Natural killer cell treated with Interleukin-12 subunit alpha and Interleukin-12 subunit beta and Interleukin-15 and Interleukin-18, amount 100 ng/mL, for 72 hours (primary cell): Measurements from ENCODE around the gene CD4. TPM values are rescaled to one million over a fixed set of nuclear protein-coding genes. Genes with fewer than 3 reads are reported as not detected.
A peak's percentile ranks its signal among the peaks of the same experiment; 100 is the strongest.

Source experiments
- ATAC-seq, 2 donors: fragments of 150-1000 bp; cut with Tn5 transposase in 1 of 2; sonication (Bioruptor Pico), chemical (Tn5 transposase) in 1 of 2; 2 replicates each; pipeline ENCODE4 v1.10.0; 2021
- DNase-seq: peaks from one replicate; pipeline ENCODE4 v3.0.0; 2022; ENCODE audit warnings: low spot score
- H3K27ac Mint-ChIP-seq, 2 donors: 1 replicate in 1 of 2; 2 replicates in 1 of 2; pipeline ENCODE4 v1.8.0; 2022; ENCODE audit warnings: mixed read lengths in 2 of 2, mild to moderate bottlenecking in 1 of 2, moderate library complexity in 1 of 2
- H3K27me3 Mint-ChIP-seq, 2 donors: 1 replicate in 1 of 2; 2 replicates in 1 of 2; pipeline ENCODE4 v1.8.0; 2022; ENCODE audit warnings: mixed read lengths in 2 of 2
- H3K36me3 Mint-ChIP-seq: one replicate; pipeline ENCODE4 v1.8.0; 2022; ENCODE audit warnings: mixed read lengths
- H3K4me1 Mint-ChIP-seq, 2 donors: 1 replicate in 1 of 2; 2 replicates in 1 of 2; pipeline ENCODE4 v1.8.0; 2022; ENCODE audit warnings: low read depth in 2 of 2, mixed read lengths in 2 of 2, mild to moderate bottlenecking in 1 of 2
- H3K4me3 Mint-ChIP-seq: one replicate; pipeline ENCODE4 v1.8.0; 2022; ENCODE audit warnings: mixed read lengths
- H3K9me3 Mint-ChIP-seq: 2 replicates; pipeline ENCODE4 v1.8.0; 2022; ENCODE audit warnings: mixed read lengths
- total RNA-seq, 2 donors: library from RNA; stranded (reverse); gene quantifications; one replicate each; pipeline ENCODE4 v1.2.3, GENCODE V29; 2022

Gene CD4
- total RNA-seq, 2 donors from 2014 or later = 0.43 to 5.4 TPM

DNA sequence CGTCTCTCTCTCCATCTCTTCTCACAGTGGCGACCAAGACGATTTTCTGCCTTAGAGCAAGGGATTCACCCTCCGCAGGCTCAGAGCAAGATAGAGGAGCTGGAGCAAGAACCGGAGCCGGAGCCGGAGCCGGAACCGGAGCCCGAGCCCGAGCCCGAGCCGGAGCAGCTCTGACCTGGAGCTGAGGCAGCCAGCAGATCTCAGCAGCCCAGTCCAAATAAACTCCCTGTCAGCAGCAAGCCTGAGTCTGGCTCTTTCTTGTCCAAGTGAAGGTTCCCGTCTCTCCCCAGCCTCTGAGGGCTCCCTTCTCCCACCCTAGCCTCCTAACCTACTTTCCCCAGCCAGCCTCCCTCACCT, 11.1 kb upstream of the CD4 start:
- peaks cover 22 to 36% of the 10 kb centered on the region in 2 donors for H3K27me3 Mint-ChIP-seq
- peak overlapping the region; percentile 77 to 93 for H3K27ac Mint-ChIP-seq
- H3K4me3 Mint-ChIP-seq = peak overlapping the region; percentile 84
- peak; percentile 10 for DNase-seq
- H3K36me3 Mint-ChIP-seq = peaks cover 23% of the 10 kb centered on the region
- H3K4me1 Mint-ChIP-seq = peaks cover 29 to 51% of the 10 kb centered on the region in 2 donors
- no peaks in the 10 kb centered on the region for H3K9me3 Mint-ChIP-seq
- ATAC-seq = no peak

DNA sequence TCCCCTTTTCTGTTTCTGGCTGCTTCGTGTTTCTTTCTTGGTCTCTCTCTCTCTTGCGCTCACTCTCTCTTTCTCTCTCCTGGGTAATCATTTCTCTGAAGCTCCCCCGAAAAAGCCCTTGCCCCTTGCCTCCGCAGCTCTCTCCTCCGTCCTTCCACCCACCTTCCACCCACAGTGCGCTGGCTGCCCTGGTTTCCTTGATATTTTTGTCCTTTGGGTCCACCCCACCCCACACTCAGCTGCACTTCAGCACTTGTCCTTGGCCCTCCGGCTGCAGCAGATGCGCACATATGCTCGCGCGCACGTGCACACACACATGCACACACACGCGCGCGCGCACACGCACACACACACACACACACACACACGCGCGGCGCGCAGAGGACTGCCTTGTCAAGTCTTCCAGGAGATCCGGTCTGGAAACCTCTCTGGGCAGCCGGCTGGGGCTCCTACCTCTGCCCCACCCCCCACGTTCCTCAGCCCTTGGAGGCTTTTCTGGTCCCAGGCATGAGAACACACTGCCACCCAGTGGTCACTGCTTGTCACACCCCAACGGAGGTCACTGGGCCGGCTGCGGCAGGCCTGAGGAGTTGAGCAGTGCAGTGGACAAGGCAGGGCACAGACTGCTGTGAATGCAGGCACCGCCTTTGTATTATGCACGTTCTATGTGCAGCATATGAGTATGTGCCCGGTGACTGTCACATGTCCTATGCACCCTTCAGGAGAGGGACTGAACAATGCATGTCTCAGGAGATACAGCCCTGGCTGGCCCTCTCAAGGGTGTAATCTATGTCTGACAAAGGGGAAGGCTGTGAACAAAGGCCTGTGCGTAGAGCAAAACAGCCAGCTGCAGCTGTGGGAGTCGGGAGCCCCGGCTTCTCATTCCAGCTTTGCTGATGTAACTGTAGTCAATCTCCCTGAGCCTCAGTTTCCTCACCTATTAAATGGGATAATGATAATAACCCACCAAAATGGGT, 10.5 kb upstream of the CD4 start:
- Mint-ChIP-seq H3K27ac (peak overlapping the region; percentile 77 to 93), H3K4me3 (peak overlapping the region; percentile 84), H3K9me3 (no peaks in the 10 kb centered on the region), H3K36me3 (peaks cover 23% of the 10 kb centered on the region), H3K4me1 (peaks cover 27 to 51% of the 10 kb centered on the region in 2 donors), H3K27me3 (peaks cover 22 to 34% of the 10 kb centered on the region in 2 donors)
- peak; percentile 89 for DNase-seq
- peak; percentile 77 to 93 for ATAC-seq

DNA sequence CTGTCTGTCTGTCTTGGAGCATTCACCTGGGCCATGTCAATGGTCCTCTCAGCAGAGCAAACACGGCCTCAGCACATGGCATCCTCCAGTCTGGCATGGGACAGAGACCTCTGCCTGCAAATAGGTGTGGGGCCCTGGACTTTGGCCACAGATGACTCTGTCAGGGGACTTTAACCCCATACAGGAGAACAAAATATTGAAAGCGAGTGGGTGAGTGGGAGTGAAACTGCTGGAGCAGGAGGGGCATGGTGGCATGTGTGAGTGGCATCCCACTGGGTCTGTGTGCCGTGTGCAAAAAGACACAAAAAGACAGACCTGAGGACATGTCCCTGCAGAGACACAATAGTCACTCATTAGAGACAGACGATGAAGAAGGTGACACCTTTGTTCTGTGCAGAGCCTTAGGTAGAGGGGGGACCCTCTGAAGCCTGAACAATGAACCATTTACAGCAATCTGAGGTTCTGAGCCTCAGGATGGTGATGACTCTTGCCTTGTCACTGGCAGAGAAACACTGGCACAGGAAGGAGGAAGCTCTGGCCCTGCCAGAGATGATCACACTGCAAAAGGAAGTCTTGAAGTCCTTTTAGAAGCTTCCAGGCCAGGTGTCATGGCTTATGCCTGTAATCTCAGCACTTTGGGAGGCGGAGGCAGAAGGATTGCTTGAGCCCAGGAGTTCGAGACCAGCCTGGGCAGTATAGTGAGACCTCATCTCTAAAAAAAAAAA, 9.5 kb upstream of the CD4 start:
- Mint-ChIP-seq H3K27ac (peak overlapping the region in 1 of 2 donors; percentile 93), H3K4me3 (peak overlapping the region; percentile 84), H3K4me1 (peaks cover 23 to 43% of the 10 kb centered on the region in 2 donors), H3K27me3 (peaks cover 17 to 29% of the 10 kb centered on the region in 2 donors), H3K9me3 (no peaks in the 10 kb centered on the region), H3K36me3 (peaks cover 18% of the 10 kb centered on the region)
- ATAC-seq (no peak), DNase-seq (peak; percentile 37)

DNA sequence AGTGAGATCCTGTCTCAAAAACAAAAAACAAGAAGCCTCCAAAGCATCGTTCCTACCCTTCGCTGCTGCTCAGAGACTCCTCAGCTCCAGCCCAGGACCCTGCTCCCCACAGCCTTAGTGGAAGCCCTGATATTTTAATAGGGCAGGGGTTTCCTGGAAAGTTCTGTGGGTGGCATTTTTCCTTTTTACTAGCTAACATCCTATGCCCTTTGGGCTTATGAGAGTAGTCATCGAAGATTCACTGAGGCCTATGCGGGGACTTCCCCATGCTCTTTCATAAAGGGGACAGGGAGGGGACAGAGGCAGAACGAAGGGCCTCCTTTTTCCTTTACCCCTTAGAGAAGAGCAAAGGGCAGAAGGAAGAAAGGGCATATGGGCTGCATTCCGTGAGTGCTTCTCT, 8.8 kb upstream of the CD4 start:
- H3K27me3 Mint-ChIP-seq = peaks cover 10 to 23% of the 10 kb centered on the region in 2 donors
- H3K9me3 Mint-ChIP-seq = no peaks in the 10 kb centered on the region
- peaks cover 12% of the 10 kb centered on the region for H3K36me3 Mint-ChIP-seq
- peaks cover 16 to 36% of the 10 kb centered on the region in 2 donors for H3K4me1 Mint-ChIP-seq
- DNase-seq (peak; percentile 49), ATAC-seq (peak in 1 of 2 donors; percentile 48)
- peak overlapping the region; percentile 47 for H3K4me3 Mint-ChIP-seq
- peak overlapping the region in 1 of 2 donors; percentile 93 for H3K27ac Mint-ChIP-seq

DNA sequence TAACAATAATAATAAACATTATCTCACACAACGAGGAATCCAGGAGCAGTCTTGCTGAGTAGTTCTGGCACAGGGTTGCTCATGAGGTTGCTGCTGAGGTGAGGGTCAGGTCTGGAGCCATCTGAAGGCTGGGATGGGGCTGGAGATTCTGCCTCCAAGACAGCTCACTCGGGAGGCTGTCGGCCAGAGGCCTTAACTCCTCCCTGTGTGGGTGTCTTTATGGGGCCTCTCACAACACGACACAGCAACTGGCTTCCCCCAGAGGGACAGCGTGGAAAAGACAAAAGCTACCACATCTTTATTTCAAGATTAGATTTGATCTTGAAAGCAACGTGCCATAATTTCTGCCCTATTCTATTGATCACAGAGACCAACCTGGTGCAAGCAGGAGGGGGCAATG, 7.2 kb upstream of the CD4 start:
- H3K4me1 Mint-ChIP-seq = peaks cover 12 to 24% of the 10 kb centered on the region in 2 donors

DNA sequence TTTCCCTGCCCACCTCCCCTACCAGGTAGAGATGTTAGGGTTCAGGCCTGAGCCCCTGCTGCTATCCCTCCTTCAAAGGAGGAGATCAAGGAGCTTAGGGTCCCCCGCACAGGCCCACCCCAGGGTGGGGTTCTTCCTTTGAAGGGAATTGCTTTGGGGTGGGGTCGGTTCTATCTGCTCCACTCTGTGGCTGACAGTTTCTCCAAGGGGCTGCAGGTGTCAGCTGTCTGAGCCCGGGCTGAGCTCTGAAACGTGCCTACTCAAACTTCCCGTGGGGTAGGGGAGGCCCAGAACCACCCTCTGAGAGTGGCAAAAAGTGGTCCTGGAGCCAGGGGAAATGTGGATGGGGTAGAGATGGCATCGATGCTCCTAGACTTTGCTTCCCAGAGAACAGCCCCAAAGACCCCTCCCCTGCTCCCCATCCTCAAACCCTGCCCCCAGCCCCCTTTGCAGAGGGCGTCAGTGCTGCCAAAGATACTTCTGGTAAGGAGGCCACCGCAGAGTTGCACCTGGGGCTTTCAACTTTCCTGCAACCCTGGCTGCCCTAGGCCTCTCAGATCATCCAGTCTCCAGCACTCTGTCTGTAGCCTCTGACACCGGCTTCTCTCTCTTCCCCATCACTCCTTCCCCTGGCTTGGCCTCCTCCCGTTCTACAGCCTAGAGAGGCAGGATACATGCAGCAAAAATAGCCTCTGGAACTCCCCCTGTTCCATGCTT, 6.3 kb upstream of the CD4 start:
- Mint-ChIP-seq H3K36me3 (no peaks in the 10 kb centered on the region), H3K4me1 (peaks cover 12 to 24% of the 10 kb centered on the region in 2 donors), H3K4me3 (no peak overlapping the region), H3K9me3 (no peaks in the 10 kb centered on the region), H3K27me3 (peaks cover 9 to 12% of the 10 kb centered on the region in 2 donors), H3K27ac (no peak overlapping the region)
- ATAC-seq = no peak
- DNase-seq = peak; percentile 35

More for the DNA sequence above, 7.2 kb upstream of the CD4 start:
- H3K9me3 Mint-ChIP-seq = no peaks in the 10 kb centered on the region
- DNase-seq (peak; percentile 40), ATAC-seq (no peak)
- no peak overlapping the region for H3K27ac Mint-ChIP-seq
- H3K27me3 Mint-ChIP-seq = peaks cover 9 to 18% of the 10 kb centered on the region in 2 donors
- H3K36me3 Mint-ChIP-seq = no peaks in the 10 kb centered on the region
- no peak overlapping the region for H3K4me3 Mint-ChIP-seq

DNA sequence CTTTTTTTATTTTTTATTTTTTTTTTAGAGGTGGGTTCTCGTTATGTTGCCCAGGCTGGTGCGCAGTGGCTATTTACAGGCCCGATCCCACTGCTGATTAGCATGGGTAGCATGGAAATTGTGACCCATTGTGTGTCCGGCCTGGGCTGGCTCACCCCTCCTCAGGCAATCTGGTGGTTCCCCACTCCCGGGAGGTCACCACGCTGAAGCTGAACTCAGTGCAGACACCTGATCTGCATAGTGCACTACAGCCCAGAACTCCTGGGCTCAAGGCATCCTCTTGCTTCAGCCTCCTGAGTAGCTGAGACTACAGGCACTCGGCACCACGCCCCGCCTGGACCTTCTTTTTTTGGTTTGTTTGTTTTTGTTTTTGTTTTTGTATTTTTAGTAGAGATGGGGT, 5.5 kb upstream of the CD4 start:
- H3K4me1 Mint-ChIP-seq = peaks cover 3 to 16% of the 10 kb centered on the region in 2 donors
- H3K9me3 Mint-ChIP-seq = no peaks in the 10 kb centered on the region
- H3K27ac Mint-ChIP-seq = no peak overlapping the region
- no peaks in the 10 kb centered on the region for H3K36me3 Mint-ChIP-seq
- peaks cover 1 to 4% of the 10 kb centered on the region in 2 donors for H3K27me3 Mint-ChIP-seq
- DNase-seq = no peak
- ATAC-seq = no peak
- no peak overlapping the region for H3K4me3 Mint-ChIP-seq

DNA sequence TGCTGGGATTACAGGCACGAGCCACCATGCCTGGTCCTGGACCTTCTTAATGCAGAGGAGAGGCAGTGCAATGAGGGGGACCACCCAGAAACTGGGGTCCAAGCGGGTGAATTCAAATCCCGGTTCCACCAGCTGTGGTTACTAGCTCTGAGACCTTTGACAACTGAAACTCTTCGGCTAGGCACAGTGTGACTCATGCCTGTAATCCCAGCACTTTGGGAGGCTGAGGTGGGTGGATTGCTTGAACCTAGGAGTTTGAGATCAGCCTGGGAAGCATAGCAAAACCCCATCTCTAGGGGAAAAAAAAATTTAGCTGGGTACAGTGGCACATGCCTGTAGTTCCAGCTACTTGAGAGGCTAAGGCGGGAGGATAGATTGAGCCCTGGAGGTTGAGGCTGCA, 5.0 kb upstream of the CD4 start:
- ATAC-seq = no peak
- DNase-seq = no peak

DNA sequence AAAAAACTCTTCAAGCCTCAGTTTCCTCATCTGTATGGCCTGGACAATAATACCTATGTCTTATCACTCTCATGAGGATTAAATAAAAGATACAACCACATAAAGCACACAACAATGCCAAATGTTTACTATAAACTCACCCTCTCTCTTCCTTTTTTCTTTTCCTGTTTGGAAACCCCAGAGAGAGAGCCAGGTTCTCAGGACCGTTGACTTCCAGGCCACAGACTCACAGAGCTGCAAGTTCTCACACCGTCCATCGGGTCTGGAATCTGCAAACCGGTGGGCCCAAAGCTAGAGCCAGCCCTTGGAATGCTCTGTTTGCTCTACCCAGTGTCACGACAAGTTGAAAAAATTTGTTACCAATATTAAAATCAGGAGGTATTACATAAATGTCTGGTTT, 4.6 kb upstream of the CD4 start:
- ATAC-seq (no peak), DNase-seq (no peak)
- no peak overlapping the region for H3K4me3 Mint-ChIP-seq
- H3K27ac Mint-ChIP-seq = no peak overlapping the region
- peaks cover 0 to 14% of the 10 kb centered on the region in 2 donors for H3K4me1 Mint-ChIP-seq
- H3K27me3 Mint-ChIP-seq = peaks cover 5 to 8% of the 10 kb centered on the region in 2 donors
- no peaks in the 10 kb centered on the region for H3K36me3 Mint-ChIP-seq
- H3K9me3 Mint-ChIP-seq = no peaks in the 10 kb centered on the region

More for the DNA sequence above, 5.0 kb upstream of the CD4 start:
- no peaks in the 10 kb centered on the region for H3K9me3 Mint-ChIP-seq
- no peak overlapping the region for H3K27ac Mint-ChIP-seq
- peaks cover 0 to 14% of the 10 kb centered on the region in 2 donors for H3K4me1 Mint-ChIP-seq
- no peaks in the 10 kb centered on the region for H3K36me3 Mint-ChIP-seq
- H3K4me3 Mint-ChIP-seq = no peak overlapping the region
- H3K27me3 Mint-ChIP-seq = peaks cover 3 to 4% of the 10 kb centered on the region in 2 donors

DNA sequence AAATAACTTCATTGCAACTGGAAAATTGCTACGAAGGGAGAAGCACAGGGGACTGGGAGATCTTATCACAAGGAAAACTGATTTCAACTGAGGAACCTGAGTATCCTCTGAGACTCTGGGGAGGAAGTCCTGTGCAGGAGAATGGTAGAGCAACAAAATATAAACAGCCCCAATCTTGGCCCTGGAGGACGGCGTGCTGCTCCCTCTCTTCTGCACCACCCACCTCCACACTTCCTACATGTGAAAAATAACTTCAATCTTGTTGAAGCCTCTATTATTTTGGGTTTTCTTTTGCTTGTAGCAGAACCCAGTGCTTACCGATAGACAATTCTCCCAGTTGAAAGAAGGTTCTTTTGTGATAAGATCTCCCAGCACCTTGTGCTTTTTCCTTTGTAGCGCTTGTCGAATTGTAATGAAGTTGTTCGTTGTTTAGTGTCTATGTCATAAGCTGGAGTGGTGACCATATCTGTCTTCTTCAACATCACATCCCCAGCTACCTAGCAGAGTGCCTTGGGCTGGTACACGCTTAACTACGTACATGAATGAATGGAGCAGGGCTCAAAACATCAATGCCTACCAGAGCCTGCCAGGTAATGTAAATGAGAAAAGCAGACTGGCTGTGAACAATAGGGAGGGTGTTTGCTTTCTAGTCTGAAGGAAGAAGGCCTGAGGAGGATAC, 2.8 kb upstream of the CD4 start:
- no peak overlapping the region for H3K4me3 Mint-ChIP-seq
- peak overlapping the region in 1 of 2 donors; percentile 64 for H3K27ac Mint-ChIP-seq
- H3K36me3 Mint-ChIP-seq = no peaks in the 10 kb centered on the region
- no peaks in the 10 kb centered on the region for H3K9me3 Mint-ChIP-seq
- DNase-seq (no peak), ATAC-seq (no peak)
- peaks cover 0 to 8% of the 10 kb centered on the region in 2 donors for H3K4me1 Mint-ChIP-seq
- peaks cover 7 to 12% of the 10 kb centered on the region in 2 donors for H3K27me3 Mint-ChIP-seq

DNA sequence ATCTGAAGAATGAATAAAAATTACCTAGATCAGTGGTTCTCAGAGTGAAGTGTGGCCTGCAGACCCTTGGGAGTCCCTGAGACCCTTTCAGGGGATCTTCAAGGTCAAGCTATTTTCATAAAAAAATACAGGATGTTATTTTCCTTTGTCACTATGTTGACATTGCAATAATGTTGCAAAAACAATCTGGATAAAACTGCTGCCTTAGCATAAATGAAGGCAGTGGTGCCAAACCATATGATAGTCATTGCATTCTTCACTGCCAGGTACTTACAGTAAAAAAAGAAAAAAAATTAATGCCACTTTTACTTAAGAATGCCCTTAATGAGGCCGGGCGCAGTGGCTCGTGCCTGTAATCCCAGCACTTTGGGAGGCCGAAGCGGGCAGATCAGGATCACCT, 2.0 kb upstream of the CD4 start:
- no peaks in the 10 kb centered on the region for H3K36me3 Mint-ChIP-seq
- DNase-seq (peak; percentile 22), ATAC-seq (no peak)
- no peak overlapping the region for H3K4me3 Mint-ChIP-seq
- peaks cover 7 to 11% of the 10 kb centered on the region in 2 donors for H3K4me1 Mint-ChIP-seq
- peaks cover 13 to 16% of the 10 kb centered on the region in 2 donors for H3K27me3 Mint-ChIP-seq
- H3K27ac Mint-ChIP-seq = no peak overlapping the region
- H3K9me3 Mint-ChIP-seq = no peaks in the 10 kb centered on the region

DNA sequence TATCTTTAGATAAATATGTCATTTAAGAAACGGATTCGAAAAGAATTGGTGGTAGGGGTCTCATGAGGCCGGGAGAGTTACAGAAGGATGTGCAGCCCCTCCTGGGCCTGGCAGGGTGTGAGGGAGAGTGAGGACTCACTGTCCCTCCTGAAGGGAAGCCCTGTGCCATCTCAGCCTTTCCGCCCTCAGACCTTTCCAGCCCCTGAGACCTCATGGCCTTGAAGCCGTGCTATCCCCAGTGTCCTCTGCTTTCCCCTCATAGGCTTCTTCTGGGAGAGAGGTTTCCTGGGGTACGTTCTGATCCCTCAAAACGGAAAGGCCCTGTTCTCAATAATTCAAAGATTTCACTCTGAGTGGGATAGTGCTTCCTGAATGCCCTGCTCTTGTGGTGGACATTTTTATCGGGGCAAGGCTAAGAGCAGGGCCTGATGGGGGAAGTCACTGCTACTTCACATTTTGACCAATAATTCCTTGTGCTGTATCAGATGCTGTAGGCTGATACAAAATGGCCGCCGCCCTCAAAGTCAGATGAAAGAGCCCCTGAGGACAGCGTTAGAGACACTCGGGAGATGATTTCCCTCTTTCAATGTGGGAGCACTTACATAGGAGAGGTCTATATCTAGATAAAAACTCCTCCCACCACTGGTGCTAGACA, 1.3 kb downstream of the CD4 start:
- H3K27me3 Mint-ChIP-seq = peaks cover 32 to 48% of the 10 kb centered on the region in 2 donors
- DNase-seq (no peak), ATAC-seq (no peak)
- peaks cover 17% of the 10 kb centered on the region in 2 donors for H3K4me1 Mint-ChIP-seq
- H3K9me3 Mint-ChIP-seq = no peaks in the 10 kb centered on the region
- no peak overlapping the region for H3K4me3 Mint-ChIP-seq
- no peak overlapping the region for H3K27ac Mint-ChIP-seq
- no peaks in the 10 kb centered on the region for H3K36me3 Mint-ChIP-seq
